Superior temporal gyrus (tissue), 1 donor: ENCODE measurements around the gene CADM2.
"Not testable (repeated sequence)": the region's sequence is repeated elsewhere in the genome, so short reads cannot be mapped to it uniquely, and the experiment has no call there.

Experiments
- DNase-seq: peaks from one replicate; pipeline ENCODE4 v3.0.0-alpha.2; 2016; ENCODE audit errors: extremely low spot score

Gene CADM2

DNA sequence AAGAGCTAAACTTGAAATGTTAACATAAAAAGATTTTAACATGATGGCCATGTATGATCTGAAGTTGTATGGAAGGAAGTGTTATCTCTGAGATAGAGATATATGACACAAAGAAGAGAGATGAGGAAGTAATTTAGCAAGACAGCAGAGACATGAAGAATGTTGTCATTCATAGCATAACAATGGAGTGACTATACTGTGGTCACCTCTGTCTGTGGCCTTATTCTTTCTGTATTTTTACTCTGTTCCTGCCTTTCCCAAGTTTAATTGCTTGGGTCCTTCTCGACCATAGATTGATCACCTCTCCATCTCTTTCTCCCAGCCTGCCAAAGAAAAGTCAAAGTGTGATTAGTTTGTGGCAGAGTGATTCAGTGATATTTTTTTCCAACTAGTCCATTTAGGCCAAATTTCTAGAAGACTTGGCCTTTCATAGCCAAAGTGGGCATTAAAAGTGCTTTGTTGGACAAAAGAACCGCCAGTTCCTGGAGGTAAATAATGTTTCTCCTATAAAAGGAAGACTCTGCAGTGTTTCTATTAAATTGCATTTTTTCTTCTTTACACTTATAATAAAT lies 711.9 kb downstream of the CADM2 start:
- DNase-seq, result no peak

DNA sequence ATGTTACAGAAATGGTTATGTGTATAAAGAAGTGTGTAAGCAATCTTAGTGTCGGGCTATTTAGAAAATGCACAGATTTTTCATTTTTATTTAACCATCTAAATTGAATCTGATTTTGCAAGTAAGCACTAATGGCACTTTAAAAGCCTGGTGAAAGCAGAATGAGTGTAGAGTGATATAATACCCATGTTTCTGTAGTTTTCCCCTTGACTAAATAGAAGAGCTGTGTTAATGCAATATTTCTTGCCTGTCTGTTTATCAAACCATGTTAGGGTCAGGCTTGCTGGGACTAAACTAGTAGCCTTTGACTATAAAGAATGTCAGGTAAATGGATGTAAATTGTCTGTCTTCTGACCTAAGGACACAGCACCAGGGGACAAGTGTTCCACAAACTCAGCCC lies 714.0 kb downstream of the CADM2 start:
- DNase-seq, result no peak

DNA sequence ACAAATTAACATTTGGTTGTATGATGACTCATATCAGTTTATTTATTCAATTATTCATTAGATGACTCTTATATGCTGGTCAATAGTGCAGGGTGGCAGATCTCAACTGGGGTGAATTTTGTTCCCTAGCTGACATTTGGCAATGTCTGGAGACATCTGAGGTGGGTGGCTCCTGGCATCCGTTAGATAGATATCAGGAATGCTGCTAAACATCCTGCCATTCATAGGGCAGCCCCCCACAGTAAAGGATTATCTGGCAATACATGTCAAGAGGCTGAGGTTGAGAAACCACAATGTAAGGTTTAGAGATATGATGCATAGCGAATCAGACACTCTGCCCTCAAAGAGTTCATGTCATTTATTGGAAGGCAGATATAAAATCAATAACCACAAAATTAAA lies 719.9 kb downstream of the CADM2 start:
- no peak for DNase-seq

DNA sequence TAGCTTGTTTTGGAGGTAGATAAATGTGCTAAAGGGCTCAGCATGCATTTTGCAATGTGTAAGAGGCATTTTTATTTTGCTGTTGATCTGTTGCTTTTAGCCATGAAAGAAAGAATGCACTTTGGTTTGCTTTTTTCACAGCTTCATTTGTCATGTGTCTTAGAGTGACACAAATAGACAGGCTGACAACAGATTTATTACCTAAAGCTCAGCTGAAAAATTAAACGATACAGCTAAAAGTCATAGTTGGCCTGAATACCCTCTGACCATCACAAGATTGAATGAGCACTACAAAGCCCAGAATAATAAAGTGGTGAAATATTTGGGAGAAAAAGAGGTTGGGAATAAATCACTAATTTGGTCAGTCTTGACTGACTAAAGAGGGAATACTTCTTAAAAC lies 723.1 kb downstream of the CADM2 start:
- no peak for DNase-seq

DNA sequence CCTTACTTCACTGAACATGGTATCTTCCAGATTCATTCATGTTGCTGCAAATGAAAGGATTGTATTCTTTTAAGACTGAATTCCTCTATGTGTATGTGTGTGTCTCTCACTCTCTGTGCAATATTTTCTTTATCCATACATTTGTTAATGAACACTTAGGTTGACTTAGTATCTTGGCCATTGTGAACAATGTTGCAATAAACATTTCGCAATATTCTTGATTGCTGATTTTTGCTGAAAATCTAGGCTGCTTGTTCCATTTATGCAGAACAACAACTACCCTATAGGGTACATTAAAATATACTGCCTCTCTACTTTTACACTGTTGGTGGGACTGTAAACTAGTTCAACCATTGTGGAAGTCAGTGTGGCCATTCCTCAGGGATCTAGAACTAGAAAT lies 732.4 kb downstream of the CADM2 start:
- DNase-seq, result no peak

DNA sequence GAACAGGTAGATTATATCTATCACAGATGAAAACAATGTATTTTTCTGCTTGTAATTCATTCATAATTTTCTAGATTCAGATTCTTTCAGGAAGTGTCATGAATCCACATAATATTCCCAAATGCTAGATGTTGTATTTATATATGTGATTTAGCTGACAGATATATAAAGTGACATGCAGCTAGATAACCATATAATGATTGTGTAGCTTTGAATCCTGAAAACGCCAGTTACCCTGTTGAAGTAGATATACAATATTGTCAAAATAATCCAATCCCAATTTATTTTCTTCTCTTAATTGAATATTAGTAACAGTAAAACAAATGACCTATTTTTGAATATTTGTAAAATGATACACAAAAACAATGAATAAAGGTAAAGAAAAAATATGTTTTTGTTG lies 738.4 kb downstream of the CADM2 start:
- no peak for DNase-seq

DNA sequence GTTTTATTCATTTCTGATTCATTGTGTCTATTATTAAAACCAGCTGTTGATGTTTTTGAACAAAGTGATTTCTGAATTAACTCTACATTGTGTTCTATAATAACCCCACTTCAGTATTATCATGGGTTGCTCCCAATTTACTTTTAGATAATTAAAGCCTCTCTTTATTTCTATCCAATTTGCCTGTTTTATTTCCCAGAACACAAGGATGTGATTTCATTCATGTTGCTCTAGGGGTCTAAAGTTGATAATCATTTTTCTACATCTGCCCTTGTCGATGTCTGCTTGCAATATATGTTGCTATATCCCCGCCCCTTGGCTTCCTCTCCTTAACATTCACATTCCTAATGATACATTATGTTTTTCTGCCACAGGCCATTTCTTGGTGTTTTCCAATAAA lies 747.3 kb downstream of the CADM2 start:
- no peak for DNase-seq

DNA sequence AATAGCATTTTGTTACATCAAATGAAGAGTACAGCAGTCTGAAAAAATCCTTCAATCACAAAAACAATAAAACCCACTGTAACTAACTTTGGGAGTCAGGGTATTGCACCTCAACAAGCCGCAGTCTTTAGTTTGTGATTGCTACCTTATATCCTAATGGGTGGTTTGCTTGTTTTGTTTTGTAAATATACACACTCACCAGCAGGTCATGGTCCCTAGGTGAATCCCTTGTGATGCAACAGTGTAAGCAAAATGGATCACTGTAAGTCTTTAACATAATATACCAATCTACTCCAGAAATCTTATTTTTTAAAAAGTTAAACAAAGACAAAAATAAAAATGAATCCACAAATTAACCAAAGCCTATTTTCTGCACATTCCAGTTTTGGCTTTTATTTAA lies 749.5 kb downstream of the CADM2 start:
- DNase-seq, result not testable (repeated sequence)

DNA sequence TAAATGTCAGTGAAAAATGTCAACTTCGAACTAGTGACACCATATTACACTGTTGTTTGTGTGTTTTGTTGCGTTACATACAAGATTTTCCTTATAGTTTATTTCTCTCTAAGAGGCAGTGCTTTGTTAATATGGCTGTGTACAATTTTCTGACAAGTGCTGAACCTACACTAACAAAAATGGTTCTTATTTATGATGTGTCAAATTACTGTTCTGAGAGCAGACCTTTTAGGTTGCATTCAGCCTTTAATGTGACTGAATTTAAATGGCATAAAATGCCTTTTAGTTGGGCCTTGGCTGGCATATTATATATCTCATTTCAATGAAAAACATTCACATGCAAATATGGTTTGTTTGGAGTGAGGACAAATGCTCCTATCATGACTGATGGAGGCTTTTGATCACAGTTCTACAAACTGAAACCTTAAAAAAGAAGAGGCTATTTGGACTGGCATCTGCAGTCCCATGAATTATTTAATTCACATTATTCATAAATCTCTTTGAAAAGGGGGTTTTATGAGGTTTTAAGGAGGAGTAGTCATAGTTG lies 750.6 kb downstream of the CADM2 start:
- DNase-seq, result no peak

DNA sequence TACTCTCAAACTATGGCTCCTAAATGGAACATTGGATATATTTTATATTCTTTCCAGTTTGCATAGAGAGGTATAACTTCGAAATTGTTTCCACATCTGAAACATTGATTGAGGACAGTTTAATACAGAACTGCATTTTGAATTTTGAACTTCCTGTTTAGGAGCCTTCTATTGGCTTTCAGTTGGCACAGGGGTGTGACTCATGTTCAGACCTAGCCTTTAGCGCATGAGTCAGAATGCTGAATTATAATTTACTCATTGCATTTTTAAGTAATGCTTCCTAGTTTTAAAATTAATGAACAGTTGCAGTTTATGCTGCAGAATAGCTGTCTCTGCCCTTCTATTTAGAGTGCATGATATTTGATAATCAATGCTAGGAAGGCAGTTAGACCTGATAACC lies 751.7 kb downstream of the CADM2 start:
- no peak for DNase-seq

DNA sequence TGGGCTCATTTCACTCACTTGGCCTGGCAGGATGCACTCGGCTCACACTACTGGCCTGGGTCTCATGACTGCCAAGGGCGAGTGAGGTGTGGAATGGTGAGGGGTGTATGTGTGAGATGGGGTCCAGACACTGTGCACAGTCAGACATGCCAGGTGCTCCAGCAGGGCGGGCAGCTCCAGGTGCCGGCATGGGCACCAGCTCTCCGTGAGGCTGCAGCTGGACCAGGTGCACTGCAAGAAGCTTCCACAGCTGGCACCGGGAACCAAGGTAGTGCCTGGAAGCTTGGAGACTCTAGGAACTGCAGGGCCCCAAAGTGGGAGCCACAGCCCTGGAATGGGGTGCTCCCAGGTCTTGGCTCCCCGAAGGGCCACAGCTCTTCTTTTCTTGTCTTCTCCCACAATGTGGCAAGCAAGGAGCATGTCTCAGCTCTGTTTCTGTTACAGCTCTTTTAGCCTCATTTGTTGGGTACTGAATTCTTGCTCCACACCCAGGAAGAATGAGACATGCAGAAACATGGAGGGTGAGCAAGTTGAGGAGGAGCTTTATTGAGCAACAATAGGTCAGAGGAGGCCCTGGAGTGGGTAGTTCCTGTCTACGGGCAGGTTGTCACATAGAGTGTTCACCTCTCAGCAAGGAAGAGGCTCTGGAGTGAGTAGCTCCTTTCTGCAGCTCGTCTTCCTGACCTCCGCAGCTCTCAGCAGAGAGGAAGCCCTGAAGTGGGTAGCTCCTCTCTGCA lies 762.8 kb downstream of the CADM2 start:
- no peak for DNase-seq

DNA sequence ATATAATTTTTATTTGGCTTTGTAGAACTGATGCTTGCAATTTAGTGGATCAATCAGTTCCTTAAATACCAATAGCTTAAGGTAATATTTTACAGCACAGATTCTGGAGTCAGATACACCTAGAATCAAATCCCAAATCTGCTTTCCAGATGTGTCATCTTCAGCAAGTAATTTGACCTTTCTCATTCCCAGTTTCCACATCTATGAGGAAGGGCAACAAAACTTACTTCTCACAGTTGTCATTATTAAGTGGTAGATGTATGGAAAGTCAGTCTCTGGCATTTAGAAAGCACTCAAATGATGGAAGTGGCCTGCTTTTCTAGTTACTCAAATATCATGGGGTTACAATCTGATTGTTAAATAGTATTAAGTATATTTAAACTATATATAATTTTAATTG lies 767.0 kb downstream of the CADM2 start:
- DNase-seq, result no peak

DNA sequence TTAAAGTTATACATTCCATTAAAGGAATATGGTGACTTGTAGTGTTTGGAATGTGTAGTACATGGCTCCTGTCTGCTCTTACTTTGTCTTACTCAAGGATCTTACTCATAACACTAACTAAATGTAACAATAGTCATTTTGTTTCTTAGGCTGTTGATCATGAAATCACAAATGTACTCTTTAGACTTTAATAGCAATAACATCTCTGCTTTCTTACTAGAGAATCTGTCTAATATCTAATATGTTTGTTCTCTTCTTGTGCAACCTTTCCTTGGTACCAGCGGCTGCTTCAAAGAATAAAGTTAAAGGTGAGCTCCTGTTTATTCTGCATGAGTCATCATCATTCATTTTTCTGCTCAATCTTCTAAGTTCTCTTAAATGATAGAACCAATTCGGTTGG lies 767.5 kb downstream of the CADM2 start:
- DNase-seq, result no peak

DNA sequence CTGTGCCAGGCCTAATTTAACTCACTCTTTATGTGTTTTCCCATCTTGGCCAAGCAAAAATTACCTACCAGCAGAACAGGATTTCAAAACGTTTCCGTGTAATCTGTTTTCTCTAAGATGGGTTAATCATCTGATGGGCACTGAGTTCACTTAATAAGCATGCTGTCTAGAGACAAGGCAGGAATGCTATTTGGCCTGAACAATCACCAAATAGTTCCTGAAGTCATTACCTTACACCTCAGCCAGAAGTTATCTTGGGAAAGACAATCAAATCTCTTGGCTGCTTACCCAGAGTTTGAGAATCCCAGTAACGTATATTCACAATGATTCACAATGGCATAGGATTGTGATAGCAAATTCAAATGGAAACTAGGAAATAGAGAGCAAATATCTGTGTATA lies 779.1 kb downstream of the CADM2 start:
- no peak for DNase-seq

DNA sequence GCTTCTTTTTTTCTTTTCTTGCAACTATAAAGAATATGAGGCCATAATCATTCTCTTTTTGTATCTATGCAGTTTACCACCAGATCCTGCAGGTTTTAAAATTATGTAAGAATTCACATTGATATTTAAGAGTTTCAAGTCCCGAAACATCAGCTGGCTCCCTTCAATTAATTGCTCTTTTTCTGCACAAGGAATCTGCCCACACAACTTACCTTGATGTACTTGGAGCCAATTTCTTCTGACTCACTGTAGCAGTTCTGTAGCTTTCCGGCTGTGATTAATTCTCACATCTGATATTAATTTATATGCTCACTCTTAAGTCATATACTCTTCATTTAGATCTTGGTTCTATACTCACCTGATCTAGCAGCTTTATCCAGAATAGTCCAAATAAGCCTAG lies 781.8 kb downstream of the CADM2 start:
- DNase-seq, result no peak

DNA sequence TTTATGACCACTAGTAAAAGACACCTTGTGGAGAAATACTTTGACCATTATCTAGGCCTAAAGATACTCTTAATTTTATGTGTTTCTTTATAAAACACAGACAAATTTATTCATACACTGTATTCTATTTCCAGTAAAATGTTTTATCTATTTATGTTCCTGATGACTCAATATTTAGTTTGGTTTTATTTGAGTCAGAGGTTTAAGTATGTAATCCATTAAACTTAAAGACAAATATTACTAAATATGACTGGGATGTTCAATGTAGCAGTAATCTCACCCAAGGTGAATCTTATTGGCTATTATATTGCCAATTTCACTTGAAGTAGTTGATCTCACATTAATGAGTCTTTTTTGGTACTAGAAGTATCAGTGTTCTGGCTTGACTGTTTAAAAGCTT lies 799.7 kb downstream of the CADM2 start:
- no peak for DNase-seq

DNA sequence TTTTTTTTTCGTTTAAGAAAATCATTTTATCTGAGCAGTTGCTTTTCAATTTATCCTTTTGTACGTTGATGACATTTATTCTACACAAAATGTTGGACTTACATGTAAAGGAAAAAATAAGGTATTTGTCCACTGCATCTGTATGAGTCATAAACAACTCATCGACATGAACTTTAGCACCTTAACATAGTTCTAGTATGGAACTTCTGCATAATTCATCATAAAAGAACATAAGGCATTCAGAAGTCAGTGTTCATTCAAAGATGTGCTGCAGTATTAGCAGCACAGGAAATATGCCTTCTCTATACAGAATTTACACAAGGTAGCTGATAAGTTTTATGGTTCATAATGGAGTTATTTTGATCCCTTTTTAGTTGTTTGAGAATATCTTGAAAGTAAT lies 801.6 kb downstream of the CADM2 start:
- no peak for DNase-seq

DNA sequence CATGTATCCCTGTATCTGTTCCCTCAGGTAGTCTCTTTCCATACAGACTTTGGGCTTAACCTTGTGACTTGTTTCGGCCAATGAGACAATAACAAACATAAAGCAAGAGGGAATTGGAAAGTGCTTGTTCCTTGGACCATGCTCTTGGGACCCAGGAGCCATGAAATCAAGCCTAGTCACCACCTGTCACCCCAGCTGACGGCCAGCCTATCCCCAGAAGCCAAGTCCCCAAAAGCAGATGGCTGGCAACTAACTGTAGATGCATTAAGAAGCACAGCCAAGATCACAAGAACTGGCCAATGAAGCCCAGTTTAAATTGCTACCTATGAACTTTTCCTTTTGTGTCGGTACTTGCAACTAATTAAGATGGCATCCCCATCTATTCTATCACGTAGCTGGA lies 822.0 kb downstream of the CADM2 start:
- no peak for DNase-seq

DNA sequence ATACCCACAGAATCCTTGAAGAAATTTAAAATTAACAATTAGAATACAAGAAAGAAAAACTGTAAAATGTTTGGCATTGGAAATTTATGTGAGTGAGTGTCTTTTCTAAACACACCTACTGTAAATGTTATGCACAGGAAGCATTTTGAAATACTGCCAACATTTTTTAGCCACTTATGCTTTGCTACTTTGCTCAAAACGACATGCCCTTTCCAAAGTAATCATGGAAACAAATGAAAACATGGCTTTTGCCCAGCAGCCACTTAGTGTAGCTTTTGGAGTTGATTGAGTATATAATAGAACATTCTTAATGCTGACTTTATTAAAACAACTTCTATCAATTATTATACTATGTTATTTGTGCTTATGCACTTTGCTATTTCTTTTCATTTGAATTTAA lies 823.0 kb downstream of the CADM2 start:
- DNase-seq, result no peak

DNA sequence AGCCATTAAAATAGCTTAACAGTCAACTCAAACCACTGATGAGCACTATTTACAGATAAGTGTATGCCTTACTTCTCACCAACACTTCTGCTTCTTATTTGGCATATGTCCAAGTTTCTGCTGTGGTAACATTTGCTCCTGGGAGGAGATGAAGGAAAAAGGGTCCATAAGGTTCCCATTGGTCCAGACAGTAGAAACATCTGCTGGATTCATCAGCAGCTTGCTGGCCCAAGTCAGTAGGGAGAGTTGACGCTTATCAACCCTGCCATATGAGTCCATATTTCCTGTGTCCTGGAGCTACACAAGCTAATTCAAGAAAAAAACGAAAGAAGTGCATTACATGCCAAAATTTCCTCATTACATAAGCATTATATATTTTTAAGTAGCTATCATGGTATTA lies 824.5 kb downstream of the CADM2 start:
- no peak for DNase-seq

DNA sequence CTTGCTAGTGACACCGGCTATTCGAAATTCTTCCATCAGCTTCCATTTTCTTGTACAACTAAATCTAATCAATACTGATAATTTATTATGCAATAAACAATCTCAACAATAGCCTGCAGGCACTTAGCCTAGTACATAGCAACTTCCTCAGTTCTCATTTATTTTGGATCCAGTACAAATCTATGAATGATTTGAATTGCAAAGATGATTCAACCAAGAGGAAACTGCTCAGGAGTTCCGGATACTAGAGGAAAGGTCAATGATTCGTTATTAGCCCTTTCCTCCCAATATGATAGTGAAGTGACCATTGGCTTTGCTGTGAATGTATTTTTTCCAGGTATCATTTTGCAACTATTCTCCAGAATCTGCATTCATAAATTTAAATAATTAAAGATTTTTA lies 827.0 kb downstream of the CADM2 start:
- DNase-seq, result no peak

DNA sequence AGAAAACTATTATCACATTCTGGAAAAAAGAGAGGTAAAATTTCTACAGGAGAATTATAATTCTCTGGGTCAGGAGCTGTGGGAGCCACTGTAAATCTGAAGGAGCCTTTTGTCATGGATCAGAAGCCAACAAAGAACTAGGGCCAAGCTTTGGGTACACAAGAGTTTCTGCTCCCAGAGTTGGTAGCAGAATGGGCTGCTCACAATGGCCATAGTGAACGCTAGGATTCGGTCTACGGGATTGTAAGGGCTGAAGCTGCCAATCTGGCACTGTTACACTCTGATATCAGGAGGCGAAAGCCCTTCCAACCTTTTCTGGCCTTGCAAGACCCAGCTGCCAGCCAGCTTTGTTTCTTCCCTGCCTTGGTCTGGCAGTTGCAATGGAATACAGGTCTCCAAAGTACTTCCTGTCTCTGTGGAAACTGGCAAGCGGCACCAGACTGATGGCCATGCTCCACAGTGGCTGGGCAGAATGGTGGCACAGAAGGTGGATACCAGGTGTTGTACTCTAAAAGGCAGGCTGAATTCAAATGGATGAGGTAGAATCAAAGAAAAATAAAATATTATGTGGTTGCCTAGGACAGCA lies 831.7 kb downstream of the CADM2 start:
- no peak for DNase-seq

DNA sequence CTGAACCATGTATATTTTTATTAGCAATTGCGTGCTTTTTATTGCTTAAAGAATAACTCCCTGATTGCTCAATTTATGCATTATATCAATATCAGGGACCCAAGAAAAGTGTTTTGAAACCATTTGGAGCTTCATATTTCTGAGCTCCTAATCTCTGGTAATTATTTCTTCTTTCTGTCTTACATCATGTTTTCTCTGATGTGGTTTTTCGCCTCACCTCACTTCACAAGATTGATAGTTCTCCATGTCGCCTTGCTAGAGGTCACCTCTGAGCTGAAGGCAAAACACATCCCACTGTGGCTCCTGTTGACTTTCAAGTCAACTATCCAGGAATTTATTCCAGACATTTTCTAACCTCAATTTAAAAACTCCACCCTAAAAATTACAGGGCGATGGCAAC lies 837.4 kb downstream of the CADM2 start:
- no peak for DNase-seq
